Heart left ventricle (tissue), 16 donors: ENCODE data around the gene ETV5. TPM values are rescaled to one million over a fixed set of nuclear protein-coding genes. Genes with fewer than 3 reads are reported as not detected.
"Not testable (repeated sequence)": the region's sequence is repeated elsewhere in the genome, so short reads cannot be mapped to it uniquely, and the experiment has no call there.

Experiments
- ATAC-seq, 4 donors: fragments of 200-7000 bp; cut with Tn5 transposase; one replicate each; pipeline ENCODE4 v1.9.1; 2020 to 2022; ENCODE audit warnings: moderate library complexity in 4 of 4, mild to moderate bottlenecking in 3 of 4, moderate number of reproducible peaks in 1 of 4
- DNase-seq, 5 donors: peaks; one replicate each; pipeline ENCODE4 v3.0.0-alpha.2; 2020
- H3K27ac ChIP-seq, 12 donors: fragments of 200-600 bp; sonication (generic) in 4 of 12; one replicate each; pipeline versions ENCODE4 v1.5.0 to v1.8.0; 2016 to 2022; ENCODE audit warnings: mild to moderate bottlenecking in 2 of 12
- H3K27me3 ChIP-seq, 9 donors: fragments of 200-600 bp; sonication (generic) in 2 of 9; one replicate each; pipeline versions ENCODE4 v1.5.1 to v1.8.0; 2016 to 2022; ENCODE audit warnings: mild to moderate bottlenecking in 3 of 9
- H3K36me3 ChIP-seq, 9 donors: fragments of 200-600 bp; sonication (generic) in 2 of 9; one replicate each; pipeline versions ENCODE4 v1.5.0 to v1.8.0; 2018 to 2022; ENCODE audit warnings: mild to moderate bottlenecking in 2 of 9
- H3K4me1 ChIP-seq, 12 donors: fragments of 200-600 bp; sonication (generic) in 4 of 12; one replicate each; pipeline versions ENCODE4 v1.5.0 to v1.8.0; 2016 to 2022; ENCODE audit warnings: mild to moderate bottlenecking in 3 of 12
- H3K4me3 ChIP-seq, 12 donors: fragments of 200-600 bp; sonication (generic) in 4 of 12; one replicate each; pipeline versions ENCODE4 v1.5.0 to v1.8.0; 2017 to 2022; ENCODE audit warnings: mild to moderate bottlenecking in 9 of 12, moderate library complexity in 4 of 12
- H3K9me3 ChIP-seq, 12 donors: fragments of 200-600 bp; sonication (generic) in 4 of 12; one replicate each; pipeline versions ENCODE4 v1.5.0 to v1.8.0; 2016 to 2022; ENCODE audit warnings: mild to moderate bottlenecking in 1 of 12
- POLR2A ChIP-seq, 2 donors: fragments of 450-650 bp; IDR thresholded peaks; one replicate each; pipeline ENCODE4 v1.6.1; 2017; ENCODE audit warnings: antibody characterized with exemption in 2 of 2, mild to moderate bottlenecking in 2 of 2, moderate library complexity in 2 of 2
- WGBS, 4 donors: extraction: QIAGEN DNeasy Blood & Tissue Kit in 2 of 4; methylation state at CpG; one replicate each; pipeline versions ENCODE4 v1.1.5 to v1.1.7; 2013 to 2018; 5-methylcytosine and 5-hydroxymethylcytosine counted together
- intact Hi-C, 10 donors: fragments of 100-400 bp; cut with DNase I; formaldehyde crosslinking; loops; one replicate each; pipeline versions ENCODE4 v1.11.1 to v1.14.2; 2022
- polyA plus RNA-seq, 2 donors: library from polyadenylated mRNA; stranded (reverse); fragments of 200-250 nt; gene quantifications; one replicate each; pipeline ENCODE4 v1.2.3, GENCODE V29; 2013
- total RNA-seq, 9 donors: library from RNA; depleted of rRNA in 2 of 9; stranded (reverse); fragments of >200 nt in 2 of 9; fragmentation: NEBNext Ultra II Directional in 3 of 9; extraction: Animal tissue kit (Norgen Biotek cat#: 25700) in 3 of 9; gene quantifications; one replicate each; pipeline versions ENCODE4 v1.1.0 to v1.2.4, GENCODE V29; 2016 to 2023
- TF ChIP-seq, protein P1 (sequence below), 12 donors: fragments of 200-600 bp; sonication (generic) in 4 of 12; IDR thresholded peaks; one replicate each; pipeline versions ENCODE4 v1.5.0 to v1.8.0; 2018 to 2022; ENCODE audit warnings: antibody characterized with exemption in 12 of 12, mild to moderate bottlenecking in 5 of 12
- donor health status: ischemic (EF 13 %, LVEDD 7.1; RV severe dilation, severe dysfunction).
- donor health status: healthy with polysubstance abuse.
- donor health status: DM: no; HTN: yes; CAD: no.
- donor health status: DM: no; HTN: no; CAD: no.
- donor health status: ischemic (EF 25% LVEDD 6.9; RV normal size, moderate dysfunction).
- donor health status: ischemic (EF 25% LVEDD 5.7; RV mildly dilated, moderate dysfunction).
- donor health status: healthy.
- donor health status: DM: yes; HTN: yes; CAD: no.
- donor health status: ischemic (EF 35%, LVEDD 5.7; RV mildly dilated, moderate dysfunction).
- donor health status: nonischemic (EF 11% LVEDD 7.7; RV severe dilation, severe dysfunction).
- donor health status: DM: yes; HTN: yes; CAD: no.
- donor health status: PGD.
- donor health status: ischemic (EF 29% LVEDD 5.4; RV normal size, mild dysfunction).
- donor health status: nonischemic (EF 23%, LVEDD 6.1; RV moderate dilation, normal function).

The ETV5 gene
- total and polyA plus RNA-seq, 11 donors = 0.65 to 29.9 (median 6.9) TPM

- no peak for DNase-seq
- H3K4me1 ChIP-seq = peaks cover 0 to 14% (median 0%) of the 10 kb centered on the region in 12 donors
- TF ChIP-seq POLR2A (IDR thresholded peaks at IDR 0.05) = no peak
- H3K9me3 ChIP-seq = no peaks in the 10 kb centered on the region
- 65 to 75% (median 69%) methylated on average over 3 of the region's 3 CpGs for WGBS, 4 donors
- no peak overlapping the region for H3K4me3 ChIP-seq
- no peaks in the 10 kb centered on the region for H3K27me3 ChIP-seq
- no peak overlapping the region for H3K27ac ChIP-seq
- no peak for ATAC-seq
- H3K36me3 ChIP-seq = no peaks in the 10 kb centered on the region
- intact Hi-C loops = no loop called here
Measured at GRCh38 chr3:186022931-186023330, 86.0 kb downstream of the ETV5 start.

DNA sequence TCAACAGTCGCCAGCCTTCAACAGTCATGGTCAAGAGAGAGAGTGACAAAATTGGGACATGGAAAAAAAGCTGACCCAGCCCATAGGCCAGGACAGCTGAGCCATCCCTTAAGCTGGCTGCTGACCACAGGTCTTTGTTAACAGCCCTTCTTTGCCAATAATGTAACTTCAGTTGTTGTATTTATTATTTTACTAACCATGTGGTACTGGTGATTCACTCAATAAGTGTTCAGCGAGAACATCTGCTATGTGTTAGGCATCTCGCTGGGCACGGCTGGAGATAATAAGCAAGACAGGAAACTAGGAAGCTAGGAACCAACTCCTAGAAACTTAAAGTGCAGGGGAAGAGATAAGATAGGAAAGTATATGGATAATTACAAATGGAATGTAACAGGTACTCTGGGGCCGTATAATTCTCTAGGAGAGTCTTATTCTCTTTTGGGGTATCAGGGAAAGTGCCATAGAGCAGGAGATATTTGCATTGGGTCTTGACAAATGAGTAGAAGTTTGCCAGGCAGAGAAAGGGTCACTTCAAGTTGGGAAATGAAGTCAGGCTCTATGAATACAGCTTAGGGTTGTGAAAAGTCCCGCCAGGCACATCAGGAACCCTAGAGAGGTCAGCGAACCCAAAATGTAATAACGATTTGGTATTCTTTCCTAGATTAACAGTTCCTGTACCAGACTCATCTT is 87.1 kb downstream of the ETV5 start:
- Histone ChIP-seq H3K4me1 (peaks cover 0 to 14% (median 0%) of the 10 kb centered on the region in 12 donors), H3K4me3 (no peak overlapping the region), H3K27me3 (no peaks in the 10 kb centered on the region), H3K36me3 (no peaks in the 10 kb centered on the region), H3K27ac (no peak overlapping the region), H3K9me3 (peaks cover 0 to under 1% (median 0%) of the 10 kb centered on the region in 12 donors)
- WGBS, 4 donors = 78 to 80% (median 79%) methylated on average over 8 of the region's 8 CpGs
- intact Hi-C loops = no loop called here
- DNase-seq = no peak
- TF ChIP-seq, protein P1, sequence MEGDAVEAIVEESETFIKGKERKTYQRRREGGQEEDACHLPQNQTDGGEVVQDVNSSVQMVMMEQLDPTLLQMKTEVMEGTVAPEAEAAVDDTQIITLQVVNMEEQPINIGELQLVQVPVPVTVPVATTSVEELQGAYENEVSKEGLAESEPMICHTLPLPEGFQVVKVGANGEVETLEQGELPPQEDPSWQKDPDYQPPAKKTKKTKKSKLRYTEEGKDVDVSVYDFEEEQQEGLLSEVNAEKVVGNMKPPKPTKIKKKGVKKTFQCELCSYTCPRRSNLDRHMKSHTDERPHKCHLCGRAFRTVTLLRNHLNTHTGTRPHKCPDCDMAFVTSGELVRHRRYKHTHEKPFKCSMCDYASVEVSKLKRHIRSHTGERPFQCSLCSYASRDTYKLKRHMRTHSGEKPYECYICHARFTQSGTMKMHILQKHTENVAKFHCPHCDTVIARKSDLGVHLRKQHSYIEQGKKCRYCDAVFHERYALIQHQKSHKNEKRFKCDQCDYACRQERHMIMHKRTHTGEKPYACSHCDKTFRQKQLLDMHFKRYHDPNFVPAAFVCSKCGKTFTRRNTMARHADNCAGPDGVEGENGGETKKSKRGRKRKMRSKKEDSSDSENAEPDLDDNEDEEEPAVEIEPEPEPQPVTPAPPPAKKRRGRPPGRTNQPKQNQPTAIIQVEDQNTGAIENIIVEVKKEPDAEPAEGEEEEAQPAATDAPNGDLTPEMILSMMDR (IDR thresholded peaks at IDR 0.05) = no peak
- TF ChIP-seq POLR2A (IDR thresholded peaks at IDR 0.05) = no peak
- ATAC-seq = no peak

GRCh38 chr3:186021250-186021649 is 87.6 kb downstream of the ETV5 start:
- intact Hi-C loops, ATAC-seq, DNase-seq, H3K27ac ChIP-seq, H3K4me3 ChIP-seq, H3K27me3 ChIP-seq, H3K9me3 ChIP-seq, H3K36me3 ChIP-seq: not testable (repeated sequence)
- WGBS, 4 donors = 88 to 98% (median 93%) methylated on average over 6 of the region's 6 CpGs
- H3K4me1 ChIP-seq = peaks cover 0 to 14% (median 0%) of the 10 kb centered on the region in 12 donors

DNA sequence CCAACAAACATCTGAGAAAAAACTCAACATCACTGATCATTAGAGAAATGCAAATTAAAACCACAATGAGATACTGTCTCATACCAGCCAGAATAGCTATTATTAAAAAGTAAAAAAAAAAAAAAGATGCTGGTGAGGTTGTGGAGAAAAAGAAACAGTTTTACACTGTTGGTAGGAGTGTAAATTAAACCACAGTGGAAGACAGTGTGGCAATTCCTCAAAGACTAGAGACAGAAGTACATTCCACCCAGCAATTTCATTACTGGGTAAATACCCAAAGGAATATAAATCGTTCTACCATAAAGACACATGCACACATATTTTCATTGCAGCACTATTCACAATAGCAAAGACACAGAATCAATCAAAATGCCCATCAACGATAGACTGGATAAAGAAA is 89.6 kb downstream of the ETV5 start:
- ATAC-seq, DNase-seq, intact Hi-C loops, H3K27ac ChIP-seq, H3K36me3 ChIP-seq, H3K4me1 ChIP-seq, H3K27me3 ChIP-seq, H3K4me3 ChIP-seq: not testable (repeated sequence)
- 69 to 83% (median 78%) methylated on average over 2 of the region's 2 CpGs for WGBS, 4 donors
- H3K9me3 ChIP-seq = peaks cover 0 to 15% (median 0%) of the 10 kb centered on the region in 12 donors

DNA sequence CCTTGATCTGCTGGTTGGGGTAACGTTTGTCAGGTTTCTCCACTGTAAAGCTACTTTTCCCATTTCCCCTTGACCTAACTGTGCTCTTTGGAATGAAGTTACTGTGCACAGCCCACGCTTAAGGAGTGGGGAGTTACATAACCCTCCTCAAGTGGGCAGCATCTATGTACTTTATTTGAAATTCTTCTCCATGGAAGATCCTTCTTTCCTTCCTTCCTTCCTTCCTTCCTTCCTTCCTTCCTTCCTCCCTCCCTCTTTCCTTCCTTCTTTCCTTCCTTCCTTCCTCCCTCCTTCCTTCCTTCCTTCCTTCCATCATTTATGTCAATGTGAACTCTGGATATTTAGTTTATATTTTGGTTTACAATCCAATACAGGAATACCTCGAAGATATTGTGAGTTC is 94.0 kb downstream of the ETV5 start:
- Histone ChIP-seq H3K4me3 (no peak overlapping the region), H3K36me3 (no peaks in the 10 kb centered on the region), H3K27me3 (no peaks in the 10 kb centered on the region), H3K27ac (no peak overlapping the region), H3K9me3 (peaks cover 0 to 15% (median 0%) of the 10 kb centered on the region in 12 donors), H3K4me1 (no peaks in the 10 kb centered on the region)
- TF ChIP-seq POLR2A (IDR thresholded peaks at IDR 0.05) = no peak
- TF ChIP-seq, protein P1 (IDR thresholded peaks at IDR 0.05) = no peak
- DNase-seq = no peak
- no peak for ATAC-seq
- intact Hi-C loops = no loop called here
- 80 to 85% (median 83%) methylated on average over 3 of the region's 3 CpGs for WGBS, 4 donors

- Histone ChIP-seq H3K27ac (no peak overlapping the region), H3K4me3 (no peak overlapping the region), H3K9me3 (peaks cover 0 to 15% (median 0%) of the 10 kb centered on the region in 12 donors), H3K27me3 (no peaks in the 10 kb centered on the region), H3K36me3 (no peaks in the 10 kb centered on the region), H3K4me1 (no peaks in the 10 kb centered on the region)
- WGBS, 4 donors = 58 to 69% (median 63%) methylated on average over 7 of the region's 7 CpGs
- DNase-seq (no peak), ATAC-seq (no peak)
- TF ChIP-seq POLR2A (IDR thresholded peaks at IDR 0.05) = no peak
- TF ChIP-seq, protein P1 (IDR thresholded peaks at IDR 0.05) = no peak
- intact Hi-C loops = no loop called here
Measured at GRCh38 chr3:186013312-186013711, 95.6 kb downstream of the ETV5 start.
